A549 (cell line): ENCODE measurements around the gene GRM7. TPM values are rescaled to one million over a fixed set of nuclear protein-coding genes. Genes with fewer than 3 reads are reported as not detected.

Experiments used
- ATAC-seq, 2 experiments: fragments of 200-7000 bp in 1 of 2; fragments of >200 bp in 1 of 2; cut with Nextera tagmentation in 1 of 2; cut with Tn5 transposase in 1 of 2; 3 replicates each; pipeline versions ENCODE4 v1.8.0 to v1.9.1; 2018 to 2020; ENCODE audit warnings: mild to moderate bottlenecking in 1 of 2, moderate library complexity in 1 of 2
- CTCF ChIA-PET: fragments of 300-600 bp; sonication (Branson Sonifier 250); formaldehyde crosslinking; extraction: SDS; loops from one replicate; lab custom pipeline; 2021; ENCODE audit warnings: antibody characterized with exemption, inconsistent platforms; lab: Yijun Ruan, JAX
- POLR2A ChIA-PET: fragments of 350-600 bp; formaldehyde crosslinking; extraction: SDS; loops from one replicate; lab custom pipeline; 2021; ENCODE audit warnings: antibody characterized with exemption, inconsistent platforms; lab: Yijun Ruan, JAX
- DNase-seq, 2 experiments: peaks; one replicate each; pipeline versions ENCODE4 v3.0.0 to v3.0.0-alpha.2; 2011 to 2016; ENCODE audit warnings: low read depth in 1 of 2, low spot score in 1 of 2
- FAIRE-seq: peaks from 2 replicates; lab custom pipeline; 2011; peaks lifted over from hg19 to GRCh38; lab: Jason Lieb, UNC
- H3K27ac ChIP-seq, 2 experiments: fragments of >200 bp; sonication (Bioruptor Twin); formaldehyde crosslinking; 3 replicates each; pipeline ENCODE4 v1.5.1; 2016 to 2017
- H3K4me1 ChIP-seq: fragments of >200 bp; sonication (Bioruptor Twin); formaldehyde crosslinking; 3 replicates; pipeline ENCODE4 v1.6.1; 2016
- H3K4me2 ChIP-seq: fragments of >200 bp; sonication (Bioruptor Twin); formaldehyde crosslinking; 3 replicates; pipeline ENCODE4 v1.6.1; 2016
- H3K4me3 ChIP-seq: fragments of >200 bp; sonication (Bioruptor Twin); formaldehyde crosslinking; 3 replicates; pipeline ENCODE4 v1.5.1; 2016
- H3K9me3 ChIP-seq: fragments of >200 bp; sonication (Bioruptor Twin); formaldehyde crosslinking; 3 replicates; pipeline ENCODE4 v1.6.1; 2016
- CBX2 ChIP-seq: fragments of 200-600 bp; sonication (generic); IDR thresholded peaks from 2 replicates; pipeline ENCODE4 v1.6.1; 2016; ENCODE audit warnings: low read depth, mild to moderate bottlenecking, borderline replicate concordance
- CEBPB ChIP-seq, 2 experiments: fragments of >200 bp in 1 of 2; sonication (Bioruptor Twin) in 1 of 2; formaldehyde crosslinking in 1 of 2; IDR thresholded peaks; 2 replicates each; pipeline ENCODE4 v1.6.1; 2012 to 2016
- CHD4 ChIP-seq: fragments of 200-600 bp; sonication (generic); IDR thresholded peaks from 2 replicates; pipeline ENCODE4 v1.6.1; 2016; ENCODE audit warnings: antibody characterized with exemption, mild to moderate bottlenecking, borderline replicate concordance
- EHF ChIP-seq: fragments of 250-450 bp; sonication (Bioruptor Pico); IDR thresholded peaks from 2 replicates; pipeline ENCODE4 v1.5.0; 2020; ENCODE audit warnings: mild to moderate bottlenecking
- EP300 ChIP-seq, 2 experiments: fragments of >200 bp; sonication (Bioruptor Twin); formaldehyde crosslinking; IDR thresholded peaks; 2 replicates in 1 of 2; 3 replicates in 1 of 2; pipeline ENCODE4 v1.6.1; 2016 to 2017
- FOSB ChIP-seq: fragments of 250-450 bp; sonication (Bioruptor Pico); IDR thresholded peaks from 2 replicates; pipeline ENCODE4 v1.5.0; 2020; ENCODE audit warnings: mild to moderate bottlenecking, moderate library complexity
- FOSL2 ChIP-seq, 2 experiments: fragments of 450-650 bp in 1 of 2; fragments of >200 bp in 1 of 2; sonication (Bioruptor Twin) in 1 of 2; formaldehyde crosslinking; IDR thresholded peaks; 2 replicates each; pipeline versions ENCODE4 v1.5.0 to v1.6.1; 2016 to 2020; ENCODE audit warnings: mild to moderate bottlenecking in 1 of 2, moderate library complexity in 1 of 2
- FOXS1 ChIP-seq: fragments of 250-450 bp; sonication (Bioruptor Pico); IDR thresholded peaks from 2 replicates; pipeline ENCODE4 v1.5.0; 2020; ENCODE audit warnings: mild to moderate bottlenecking, moderate library complexity
- GATA3 ChIP-seq: IDR thresholded peaks from 2 replicates; pipeline ENCODE4 v1.6.1; 2012; ENCODE audit warnings: borderline replicate concordance
- HOXB13 ChIP-seq: fragments of 250-450 bp; sonication (Bioruptor Pico); IDR thresholded peaks from 2 replicates; pipeline ENCODE4 v1.5.0; 2020; ENCODE audit warnings: low read depth, mild to moderate bottlenecking, moderate library complexity
- HOXB5 ChIP-seq: fragments of 250-450 bp; sonication (Bioruptor Pico); IDR thresholded peaks from 2 replicates; pipeline ENCODE4 v1.5.0; 2020; ENCODE audit warnings: mild to moderate bottlenecking, moderate library complexity
- KDM1A ChIP-seq: fragments of 200-600 bp; sonication (generic); IDR thresholded peaks from 2 replicates; pipeline ENCODE4 v1.6.1; 2016; ENCODE audit warnings: low read depth, mild to moderate bottlenecking
- MAFK ChIP-seq: fragments of 450-650 bp; IDR thresholded peaks from 2 replicates; pipeline ENCODE4 v1.6.1; 2014; ENCODE audit not compliant: partially characterized antibody
- MAX ChIP-seq: IDR thresholded peaks from 2 replicates; pipeline ENCODE4 v1.6.1; 2012
- MAZ ChIP-seq: fragments of 150-350 bp; IDR thresholded peaks from 2 replicates; pipeline ENCODE4 v1.6.1; 2014; ENCODE audit warnings: antibody characterized with exemption, low read depth, low read length, borderline replicate concordance
- MYC ChIP-seq: IDR thresholded peaks from 2 replicates; pipeline ENCODE4 v1.6.1; 2012; ENCODE audit warnings: mild to moderate bottlenecking, inconsistent platforms, low read length, improper control_type of control experiment, borderline replicate concordance
- NFE2L2 ChIP-seq: fragments of 150-350 bp; conservative IDR thresholded peaks from 2 replicates; pipeline ENCODE4 v1.6.1; 2014; ENCODE audit warnings: low read length
- NPAS2 ChIP-seq: fragments of 250-450 bp; sonication (Bioruptor Pico); IDR thresholded peaks from 2 replicates; pipeline ENCODE4 v1.8.0; 2022; ENCODE audit warnings: mild to moderate bottlenecking, moderate library complexity, borderline replicate concordance
- PBX3 ChIP-seq: IDR thresholded peaks from 2 replicates; pipeline ENCODE4 v1.6.1; 2012
- REST ChIP-seq: fragments of 200-600 bp; sonication (generic); IDR thresholded peaks from 2 replicates; pipeline ENCODE4 v1.6.1; 2016; ENCODE audit warnings: antibody characterized with exemption, mild to moderate bottlenecking, moderate library complexity
- RFX5 ChIP-seq: fragments of 450-650 bp; IDR thresholded peaks from 2 replicates; pipeline ENCODE4 v1.7.1; 2014; ENCODE audit warnings: antibody characterized with exemption, mild to moderate bottlenecking, moderate library complexity
- SREBF2 ChIP-seq: fragments of 450-650 bp; IDR thresholded peaks from 2 replicates; pipeline ENCODE4 v1.6.1; 2014; ENCODE audit warnings: mild to moderate bottlenecking, moderate library complexity
- ZC3H11A ChIP-seq: fragments of 450-650 bp; IDR thresholded peaks from 2 replicates; pipeline ENCODE4 v1.6.1; 2014; ENCODE audit warnings: antibody characterized with exemption, mild to moderate bottlenecking
- ZSCAN20 ChIP-seq: fragments of 250-450 bp; sonication (Bioruptor Pico); IDR thresholded peaks from 2 replicates; pipeline ENCODE4 v1.8.0; 2022; ENCODE audit warnings: mild to moderate bottlenecking, moderate library complexity
- WGBS: methylation state at CpG from one replicate; pipeline ENCODE4 v1.1.6; 2017; ENCODE audit errors: missing lambda C conversion rate; 5-methylcytosine and 5-hydroxymethylcytosine counted together
- polyA plus RNA-seq, 4 experiments: library from polyadenylated mRNA; depleted of rRNA in 3 of 4; stranded (reverse); fragments of >200 nt; fragmentation: RNase III in 1 of 4; extraction: RNeasy Plus Mini Kit Qiagen cat#74134 plus additional on column Dnase treatment in 1 of 4; gene quantifications; 2 replicates in 3 of 4; 3 replicates in 1 of 4; pipeline ENCODE4 v1.2.3, GENCODE V29; 2011 to 2017
- TF ChIP-seq, protein P1 (sequence below): fragments of 250-450 bp; sonication (Bioruptor Pico); IDR thresholded peaks from 2 replicates; pipeline ENCODE4 v1.5.0; 2021; ENCODE audit warnings: mild to moderate bottlenecking, moderate library complexity, borderline replicate concordance
- TF ChIP-seq, protein P2 (sequence below): fragments of 150-350 bp; IDR thresholded peaks from 2 replicates; pipeline ENCODE4 v1.6.1; 2014; ENCODE audit warnings: low read depth, mild to moderate bottlenecking, low read length
- TF ChIP-seq, protein P3 (sequence below): fragments of >200 bp; sonication (Bioruptor Twin); formaldehyde crosslinking; IDR thresholded peaks from 3 replicates; pipeline ENCODE4 v1.5.1; 2016

The GRM7 gene
- polyA plus RNA-seq, 2 of the 4 experiments (the other 2 are of a cell fraction), result not detected

DNA sequence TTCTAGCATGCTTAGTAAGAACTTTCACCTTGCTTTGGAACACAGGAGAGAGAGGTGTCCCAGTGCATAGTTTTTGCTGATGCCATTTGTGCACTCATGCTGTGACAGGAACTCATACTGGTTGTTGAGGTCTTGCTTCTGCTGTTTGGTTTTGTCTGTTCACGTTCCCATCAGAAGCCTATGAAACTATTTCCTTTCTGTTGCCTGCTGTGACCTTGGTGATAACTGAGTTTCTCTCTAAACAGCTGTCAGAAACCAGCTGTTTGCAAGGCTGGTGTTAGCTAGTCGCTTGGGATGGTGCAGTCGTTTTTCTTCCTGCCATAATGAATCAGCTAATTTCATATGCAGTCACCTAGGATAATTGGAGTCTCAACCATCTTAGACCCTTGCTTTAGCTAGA lies 724.1 kb downstream of the GRM7 start:
- TF ChIP-seq FOXS1 (CRISPR knock-in tag) (no peak), MYC (no peak), FOSL2 (IDR thresholded peaks at IDR 0.05) (no peak), FOSL2 (CRISPR knock-in tag; IDR thresholded peaks at IDR 0.05) (no peak), NPAS2 (CRISPR knock-in tag) (no peak), HOXB13 (CRISPR knock-in tag) (no peak), EHF (CRISPR knock-in tag) (no peak), PBX3 (no peak), ZC3H11A (no peak), KDM1A (no peak)
- TF ChIP-seq, protein P1, sequence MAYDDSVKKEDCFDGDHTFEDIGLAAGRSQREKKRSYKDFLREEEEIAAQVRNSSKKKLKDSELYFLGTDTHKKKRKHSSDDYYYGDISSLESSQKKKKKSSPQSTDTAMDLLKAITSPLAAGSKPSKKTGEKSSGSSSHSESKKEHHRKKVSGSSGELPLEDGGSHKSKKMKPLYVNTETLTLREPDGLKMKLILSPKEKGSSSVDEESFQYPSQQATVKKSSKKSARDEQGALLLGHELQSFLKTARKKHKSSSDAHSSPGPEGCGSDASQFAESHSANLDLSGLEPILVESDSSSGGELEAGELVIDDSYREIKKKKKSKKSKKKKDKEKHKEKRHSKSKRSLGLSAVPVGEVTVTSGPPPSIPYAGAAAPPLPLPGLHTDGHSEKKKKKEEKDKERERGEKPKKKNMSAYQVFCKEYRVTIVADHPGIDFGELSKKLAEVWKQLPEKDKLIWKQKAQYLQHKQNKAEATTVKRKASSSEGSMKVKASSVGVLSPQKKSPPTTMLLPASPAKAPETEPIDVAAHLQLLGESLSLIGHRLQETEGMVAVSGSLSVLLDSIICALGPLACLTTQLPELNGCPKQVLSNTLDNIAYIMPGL (CRISPR knock-in tag), result no peak
- TF ChIP-seq, protein P2, sequence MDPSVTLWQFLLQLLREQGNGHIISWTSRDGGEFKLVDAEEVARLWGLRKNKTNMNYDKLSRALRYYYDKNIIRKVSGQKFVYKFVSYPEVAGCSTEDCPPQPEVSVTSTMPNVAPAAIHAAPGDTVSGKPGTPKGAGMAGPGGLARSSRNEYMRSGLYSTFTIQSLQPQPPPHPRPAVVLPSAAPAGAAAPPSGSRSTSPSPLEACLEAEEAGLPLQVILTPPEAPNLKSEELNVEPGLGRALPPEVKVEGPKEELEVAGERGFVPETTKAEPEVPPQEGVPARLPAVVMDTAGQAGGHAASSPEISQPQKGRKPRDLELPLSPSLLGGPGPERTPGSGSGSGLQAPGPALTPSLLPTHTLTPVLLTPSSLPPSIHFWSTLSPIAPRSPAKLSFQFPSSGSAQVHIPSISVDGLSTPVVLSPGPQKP, result no peak
- TF ChIP-seq, protein P3, sequence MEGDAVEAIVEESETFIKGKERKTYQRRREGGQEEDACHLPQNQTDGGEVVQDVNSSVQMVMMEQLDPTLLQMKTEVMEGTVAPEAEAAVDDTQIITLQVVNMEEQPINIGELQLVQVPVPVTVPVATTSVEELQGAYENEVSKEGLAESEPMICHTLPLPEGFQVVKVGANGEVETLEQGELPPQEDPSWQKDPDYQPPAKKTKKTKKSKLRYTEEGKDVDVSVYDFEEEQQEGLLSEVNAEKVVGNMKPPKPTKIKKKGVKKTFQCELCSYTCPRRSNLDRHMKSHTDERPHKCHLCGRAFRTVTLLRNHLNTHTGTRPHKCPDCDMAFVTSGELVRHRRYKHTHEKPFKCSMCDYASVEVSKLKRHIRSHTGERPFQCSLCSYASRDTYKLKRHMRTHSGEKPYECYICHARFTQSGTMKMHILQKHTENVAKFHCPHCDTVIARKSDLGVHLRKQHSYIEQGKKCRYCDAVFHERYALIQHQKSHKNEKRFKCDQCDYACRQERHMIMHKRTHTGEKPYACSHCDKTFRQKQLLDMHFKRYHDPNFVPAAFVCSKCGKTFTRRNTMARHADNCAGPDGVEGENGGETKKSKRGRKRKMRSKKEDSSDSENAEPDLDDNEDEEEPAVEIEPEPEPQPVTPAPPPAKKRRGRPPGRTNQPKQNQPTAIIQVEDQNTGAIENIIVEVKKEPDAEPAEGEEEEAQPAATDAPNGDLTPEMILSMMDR, result no peak
- DNase-seq (no peak), FAIRE-seq (no peak), ATAC-seq (no peak)
- POLR2A ChIA-PET, result no interaction called here
- WGBS, result 0% methylated on average over 3 of the region's 3 CpGs
- Histone ChIP-seq H3K4me1 (no peaks in the 10 kb centered on the region), H3K9me3 (no peaks in the 10 kb centered on the region), H3K4me3 (no peak overlapping the region), H3K4me2 (no peak overlapping the region), H3K27ac (no peak overlapping the region)
- CTCF ChIA-PET, result no interaction called here

GRCh38 chr3:7588236-7588635 lies 727.3 kb downstream of the GRM7 start:
- 9% methylated on average over 4 of the region's 4 CpGs for WGBS
- Histone ChIP-seq H3K4me1 (no peaks in the 10 kb centered on the region), H3K4me3 (no peak overlapping the region), H3K27ac (no peak overlapping the region), H3K9me3 (no peaks in the 10 kb centered on the region), H3K4me2 (no peak overlapping the region)
- FAIRE-seq, result no peak
- DNase-seq, result no peak
- no peak for ATAC-seq
- CTCF ChIA-PET, result no interaction called here
- POLR2A ChIA-PET, result no interaction called here
- TF ChIP-seq MYC (no peak), MAZ (no peak), PBX3 (no peak), CBX2 (no peak), REST (no peak), MAX (no peak), EP300 (IDR thresholded peaks at IDR 0.05) (no peak), NFE2L2 (no peak), SREBF2 (no peak), ZSCAN20 (CRISPR knock-in tag) (no peak), HOXB5 (no peak), RFX5 (no peak), GATA3 (no peak), CEBPB (IDR thresholded peaks at IDR 0.05) (no peak), MAFK (no peak), FOSB (no peak), CHD4 (no peak)
